Fibroblast of skin of left biceps (primary cell): ENCODE results near the gene ZNF474.
A peak's percentile ranks its signal among the peaks of the same experiment; 100 is the strongest.
"Not testable (repeated sequence)": the region's sequence is repeated elsewhere in the genome, so short reads cannot be mapped to it uniquely, and the experiment has no call there.

Experiments
- DNase-seq, 2 experiments: peaks; one replicate each; pipeline ENCODE4 v3.0.0-alpha.2; 2013; ENCODE audit warnings: low read depth in 2 of 2

The ZNF474 gene

DNA sequence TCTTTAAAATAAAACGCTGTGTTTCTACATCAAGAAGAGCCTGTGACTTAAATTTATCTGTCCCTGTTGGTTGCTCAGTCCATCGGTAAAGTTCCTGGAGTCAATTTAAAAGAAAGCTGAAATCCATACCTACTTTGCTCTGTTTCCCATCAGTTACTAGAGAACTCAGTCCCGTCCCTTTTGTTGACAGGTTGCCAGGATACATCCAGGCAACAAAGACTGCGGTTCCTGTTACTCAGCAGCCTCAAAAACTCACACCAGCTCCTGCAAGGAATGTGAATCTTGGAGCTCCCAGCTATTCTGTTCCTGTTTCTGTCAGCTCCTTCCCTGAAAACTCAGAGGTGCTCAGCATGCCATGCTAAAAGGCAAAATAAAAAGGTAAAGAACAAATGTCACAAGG is at the start of gene ZNF474:
Gene ZNF474 (plus strand): TSS at position 241 of the 400 bp plus-strand sequence. CDS start 22,445 bp downstream, outside the sequence.
- peak; percentile 94 to 95 for DNase-seq

DNA sequence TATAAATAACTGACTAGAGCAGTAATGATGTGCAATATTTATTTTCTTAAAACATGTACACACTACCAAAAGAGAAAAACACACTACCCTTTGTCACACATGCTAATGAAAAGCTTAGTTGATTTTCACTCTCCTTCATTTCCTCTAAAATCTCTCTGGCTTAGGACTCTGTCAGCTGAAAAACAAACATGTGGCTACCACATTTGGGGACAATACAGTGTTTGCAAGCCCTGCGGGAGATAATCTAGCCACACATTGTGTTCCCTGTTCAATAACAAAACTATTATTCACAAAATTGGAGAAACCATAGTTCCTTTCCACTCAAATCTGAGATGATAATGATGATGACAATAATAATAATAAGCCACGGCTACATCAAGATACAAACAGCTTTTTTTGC is 47.8 kb upstream of the ZNF474 start:
- no peak for DNase-seq

DNA sequence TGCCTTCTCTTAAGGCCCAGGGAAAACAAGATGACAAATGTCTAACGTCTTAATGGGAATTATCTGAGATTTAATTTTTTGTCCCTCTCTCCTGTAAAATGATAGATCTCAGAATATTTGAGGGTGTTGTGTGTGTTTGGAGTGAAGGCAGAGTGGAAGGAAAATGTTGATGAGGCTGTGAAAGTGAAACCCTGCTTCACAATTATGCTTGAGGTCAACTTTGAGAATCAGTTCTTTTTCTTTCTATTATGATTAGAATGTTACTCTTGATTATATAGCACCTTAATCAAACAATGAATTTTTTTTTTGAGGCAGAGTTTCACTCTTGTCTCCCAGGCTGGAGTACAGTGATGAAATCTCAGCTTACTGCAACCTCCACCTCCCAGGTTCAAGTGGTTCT is 45.8 kb upstream of the ZNF474 start:
- DNase-seq = no peak

DNA sequence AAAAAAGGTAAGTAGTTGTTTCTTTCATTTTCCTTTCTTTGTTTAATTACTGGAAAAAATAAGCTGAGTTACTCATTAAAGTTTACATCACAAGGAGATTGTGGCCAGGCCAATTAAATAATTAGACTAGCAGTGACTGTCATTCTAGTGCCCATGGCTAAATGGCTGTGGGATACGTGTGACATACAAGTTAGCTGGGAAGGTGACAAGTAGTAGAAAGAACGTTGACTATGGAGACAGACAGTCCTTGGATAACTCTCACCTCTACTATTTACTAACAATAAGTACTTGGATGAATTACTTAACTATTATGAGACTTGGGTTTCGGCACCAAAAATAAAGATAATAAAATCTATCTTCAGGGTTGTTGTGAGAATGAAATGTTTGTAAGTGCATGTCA is 44.3 kb upstream of the ZNF474 start:
- no peak for DNase-seq

DNA sequence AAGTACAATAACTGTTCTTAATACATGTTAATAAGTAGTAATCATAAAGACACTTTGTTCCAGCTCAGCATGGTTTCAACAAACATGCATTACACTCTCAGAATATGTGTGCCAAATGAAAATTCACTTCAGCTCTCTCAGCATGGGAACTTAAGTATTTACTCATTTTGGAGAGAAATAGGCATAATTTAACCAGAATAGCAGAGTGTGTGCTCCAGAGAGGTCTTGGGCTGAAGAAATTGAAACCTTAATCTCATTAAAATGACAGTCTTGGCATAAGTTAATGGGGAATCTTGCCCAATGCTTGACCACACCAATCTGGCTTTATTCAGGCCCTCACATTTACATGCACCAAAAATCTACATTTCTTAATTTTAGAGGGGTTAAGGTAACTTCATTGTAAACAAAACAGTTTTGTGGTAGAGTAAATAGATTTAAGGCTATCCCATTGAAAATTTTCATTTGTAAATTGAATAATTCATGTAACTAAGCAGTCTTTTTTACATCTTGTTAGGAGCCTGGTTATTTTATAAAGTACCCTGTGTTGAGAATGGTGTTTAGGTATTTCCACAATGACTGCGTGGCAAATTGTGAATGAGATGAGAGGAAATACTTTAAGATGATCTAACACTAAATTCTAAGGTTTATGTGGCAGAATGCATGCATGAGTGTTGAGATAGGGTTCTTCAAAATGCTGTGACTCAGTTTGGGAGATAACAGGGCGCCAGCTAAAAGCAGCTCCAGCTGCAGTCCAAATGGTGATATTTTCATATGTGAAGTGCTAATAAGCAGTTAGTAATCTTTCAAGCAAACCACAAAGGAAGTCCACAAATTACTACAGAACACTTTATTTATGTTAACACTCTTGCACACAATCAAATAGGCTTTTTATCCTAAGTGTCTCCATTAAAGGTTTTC is 40.0 kb upstream of the ZNF474 start:
- DNase-seq = peak; percentile 84 to 87

DNA sequence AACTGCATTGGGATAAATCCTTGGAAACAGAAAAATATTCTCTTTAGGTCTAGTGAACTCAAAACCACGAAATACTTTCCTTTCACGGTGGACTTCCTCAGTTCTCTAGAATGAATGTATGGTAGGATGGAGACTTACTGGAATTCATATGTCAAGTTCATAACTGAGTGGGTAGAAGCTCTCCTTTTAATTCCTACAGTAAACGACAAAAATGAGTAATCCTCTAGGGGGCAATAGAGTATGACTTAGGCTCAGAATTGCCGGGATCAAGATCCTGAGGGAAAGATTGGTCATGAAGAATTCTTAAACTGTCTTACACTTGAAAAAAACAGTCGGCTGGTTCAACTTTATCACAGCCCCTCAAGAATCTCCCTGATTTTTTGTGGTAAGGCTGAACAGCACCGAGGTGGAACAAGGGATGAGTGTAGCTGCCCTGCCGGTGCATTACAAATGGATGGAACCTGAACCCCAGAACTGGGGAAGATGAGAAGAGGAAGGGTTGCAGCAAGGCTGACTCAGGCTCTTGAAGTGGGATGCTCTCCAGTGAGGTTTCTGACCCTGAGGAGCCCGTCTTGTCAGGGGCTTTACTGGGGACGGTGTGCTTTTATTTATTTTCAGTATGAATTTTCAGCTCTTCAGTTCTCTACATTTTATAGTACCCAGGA is 37.3 kb upstream of the ZNF474 start:
- DNase-seq = peak; percentile 82 to 85

DNA sequence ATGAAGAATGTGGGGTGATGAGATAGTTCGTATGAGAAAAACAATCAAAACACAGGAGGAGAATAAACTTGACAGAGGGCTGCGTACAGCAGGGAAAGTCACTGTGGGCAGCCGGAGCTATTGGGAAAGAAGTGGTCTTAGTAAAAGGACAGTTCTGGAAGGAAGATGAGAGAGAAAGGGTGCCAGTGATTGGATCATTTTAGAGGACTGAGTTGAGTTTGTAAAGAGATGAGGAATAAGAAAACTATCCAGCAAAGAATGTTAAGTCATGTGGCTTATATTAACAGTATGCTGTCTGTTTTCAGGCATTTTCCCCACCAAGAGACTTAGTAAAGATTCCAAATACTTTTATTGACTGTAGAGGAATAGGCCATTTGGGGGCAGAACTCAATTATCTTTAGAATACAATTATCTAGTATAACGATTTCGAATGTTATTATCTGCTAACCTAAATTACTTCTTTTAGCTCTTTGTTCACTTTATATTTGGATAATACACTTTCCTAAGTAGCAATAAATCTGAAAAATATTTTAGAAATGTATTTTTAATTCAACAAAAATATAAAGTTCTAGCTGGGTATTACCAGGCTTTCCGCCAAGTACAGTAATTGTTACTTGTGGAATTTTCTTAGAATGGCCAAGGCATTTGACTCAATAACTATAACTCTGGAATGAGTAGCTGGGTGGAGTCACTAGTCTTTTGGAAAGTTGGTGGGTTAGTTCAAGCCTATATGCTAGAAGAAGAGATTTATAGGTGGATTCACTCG is 35.7 kb upstream of the ZNF474 start:
- DNase-seq = peak; percentile 85 to 90

DNA sequence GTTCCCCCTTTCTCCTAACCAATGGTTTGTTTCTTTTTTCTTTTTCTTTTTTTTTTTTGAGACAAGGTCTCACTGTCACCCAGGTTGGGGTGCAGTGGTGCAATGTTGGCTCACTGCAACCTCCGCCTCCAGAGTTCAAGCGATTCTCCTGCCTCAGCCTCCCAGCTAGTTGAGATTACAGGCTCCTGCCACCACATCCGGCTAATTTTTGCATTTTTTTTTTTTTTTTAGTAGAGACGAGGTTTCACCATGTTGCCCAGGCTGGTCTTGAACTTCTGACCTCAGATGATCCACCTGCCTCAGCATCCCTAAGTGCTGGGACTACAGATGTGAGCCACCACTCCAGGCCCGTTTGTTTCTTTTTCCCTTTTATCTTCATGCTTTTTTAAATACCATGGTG is 35.1 kb upstream of the ZNF474 start:
- DNase-seq = not testable (repeated sequence)

DNA sequence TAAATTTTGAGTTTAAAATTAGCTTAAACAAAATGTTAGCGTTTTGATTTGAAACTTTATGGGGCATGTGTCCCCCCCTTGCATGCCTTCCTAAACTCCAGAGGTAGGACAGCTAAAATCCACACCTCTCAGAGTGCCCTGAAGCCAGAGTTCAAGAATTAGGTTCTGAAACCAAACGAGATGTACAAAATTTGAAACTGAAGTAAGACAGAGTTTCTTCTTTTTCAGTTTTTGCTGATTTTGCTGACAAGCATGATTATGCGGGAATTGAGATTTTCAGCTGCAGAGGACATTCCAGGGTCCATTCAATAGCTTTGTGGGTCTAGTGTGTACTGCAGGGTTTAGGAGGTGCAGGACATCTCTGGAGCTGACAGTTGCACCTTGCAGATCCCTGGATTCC is 34.2 kb upstream of the ZNF474 start:
- DNase-seq = no peak

DNA sequence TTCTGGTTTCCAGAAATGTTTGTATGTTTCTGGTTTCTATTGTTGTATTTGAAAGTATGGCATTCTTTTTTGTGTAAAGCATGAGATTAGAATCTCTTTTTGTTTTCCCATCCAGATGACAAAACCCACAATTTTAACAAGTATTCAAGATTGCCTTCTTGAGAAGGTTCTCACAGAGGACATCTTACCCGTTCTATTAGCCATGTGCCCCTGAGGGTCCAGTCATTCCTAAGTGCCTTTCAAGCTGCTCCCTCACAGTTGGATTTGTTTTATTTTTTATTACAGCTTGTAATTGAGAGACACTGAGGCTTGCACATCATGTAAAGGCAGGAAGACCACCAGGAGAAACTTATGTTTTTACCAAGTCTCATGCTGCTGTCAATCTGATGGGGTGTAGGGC is 32.0 kb upstream of the ZNF474 start:
- no peak for DNase-seq

DNA sequence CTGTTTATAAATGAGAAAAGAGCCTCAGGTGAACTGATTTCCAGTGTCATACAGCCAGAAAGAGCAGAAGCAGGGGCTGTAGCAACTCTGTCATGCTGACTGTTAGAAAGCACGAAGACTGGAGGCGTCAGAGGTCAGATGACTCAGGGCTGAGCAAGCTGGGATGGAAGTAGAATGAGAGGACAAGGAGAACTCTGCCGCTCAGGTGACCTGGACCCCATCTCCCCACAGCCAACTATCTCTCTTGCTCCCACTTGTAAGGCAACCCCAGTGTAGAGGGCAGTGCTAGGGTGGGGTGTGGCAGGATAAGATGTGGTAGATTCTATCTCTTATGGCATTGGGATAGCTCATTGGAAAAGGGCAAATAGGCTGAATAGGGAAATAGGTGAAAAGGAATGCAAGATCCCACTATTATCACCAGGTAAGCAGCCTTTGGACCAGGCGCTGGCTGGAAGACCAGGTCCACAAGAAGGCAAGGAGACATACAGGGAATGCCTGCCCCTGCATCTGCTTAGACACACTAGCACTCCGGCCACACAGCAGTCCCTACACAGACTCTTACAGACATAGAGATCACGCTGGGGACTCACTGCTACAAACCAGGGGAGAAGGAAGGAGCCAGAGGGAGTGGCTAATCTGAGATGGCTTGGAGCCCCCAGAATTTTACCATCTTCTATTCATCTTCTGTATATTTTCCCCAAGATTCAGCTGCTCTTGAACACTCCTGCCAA is 30.1 kb upstream of the ZNF474 start:
- DNase-seq = no peak

DNA sequence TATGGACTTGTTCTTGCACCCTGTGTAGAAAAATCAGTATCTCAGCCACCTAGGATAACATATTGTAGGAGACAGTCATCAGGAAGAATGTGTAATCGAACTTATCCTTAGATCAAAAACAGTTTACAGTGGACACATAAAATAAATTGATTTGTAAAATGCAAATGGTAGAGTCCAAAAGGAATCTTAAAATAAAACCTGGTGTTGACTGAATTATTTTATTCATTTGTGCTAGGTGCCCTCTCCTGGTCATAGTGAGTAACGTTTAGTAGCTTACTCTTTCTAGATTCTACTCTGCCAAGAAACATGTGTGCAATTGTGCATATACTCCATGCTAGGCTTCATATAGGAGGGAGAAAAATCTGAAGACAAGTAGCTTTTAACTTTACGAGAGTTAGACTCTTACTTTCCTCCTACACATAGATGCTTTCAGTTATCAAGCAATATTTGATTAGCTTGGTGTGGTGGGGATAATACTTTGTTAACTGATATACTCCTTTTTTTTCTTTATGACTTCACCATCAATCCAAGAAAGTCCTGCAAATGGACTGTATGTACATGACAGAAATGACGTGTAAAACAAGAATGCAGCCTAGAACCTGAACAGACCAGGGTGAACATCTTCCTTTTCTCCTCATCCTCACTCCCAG is 27.6 kb upstream of the ZNF474 start:
- DNase-seq = peak in 1 of 2 experiments; percentile 57

DNA sequence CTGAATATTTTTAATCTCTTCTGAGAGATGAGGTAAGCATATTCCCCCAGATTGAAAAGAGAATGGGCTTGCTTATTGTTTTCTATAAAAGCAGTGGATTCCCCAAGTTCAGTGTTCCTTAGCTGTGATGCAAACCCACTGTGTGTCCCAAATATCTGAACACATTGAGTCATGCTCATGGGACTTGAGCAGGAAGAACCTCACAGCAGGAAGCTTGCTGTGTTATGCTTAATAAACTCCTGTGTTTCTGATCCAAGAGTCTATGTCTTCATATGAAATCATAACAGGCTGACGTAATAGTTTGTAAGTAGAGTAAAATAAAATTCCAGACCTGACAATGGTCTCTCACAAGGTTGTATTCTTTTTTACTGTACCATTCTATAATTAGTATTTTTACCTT is 26.5 kb upstream of the ZNF474 start:
- DNase-seq = no peak

DNA sequence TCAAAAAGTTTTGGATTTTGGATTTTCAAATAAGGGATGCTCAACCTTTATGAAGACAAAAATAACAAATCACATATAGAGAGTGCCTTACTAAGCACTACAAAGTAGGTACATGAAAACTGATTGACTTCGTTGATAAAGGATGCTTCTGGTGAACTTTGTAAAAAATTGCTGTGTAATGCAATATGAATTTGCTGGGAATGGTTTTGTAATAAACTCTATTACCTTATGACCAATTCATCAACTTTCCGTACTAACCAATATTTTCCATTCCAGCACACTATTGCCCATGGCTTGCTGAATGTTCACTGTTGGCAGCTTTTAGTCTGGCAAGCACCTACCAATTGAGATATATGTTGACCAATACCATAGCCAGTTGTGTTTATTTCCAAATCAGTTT is 23.4 kb upstream of the ZNF474 start:
- DNase-seq = no peak

DNA sequence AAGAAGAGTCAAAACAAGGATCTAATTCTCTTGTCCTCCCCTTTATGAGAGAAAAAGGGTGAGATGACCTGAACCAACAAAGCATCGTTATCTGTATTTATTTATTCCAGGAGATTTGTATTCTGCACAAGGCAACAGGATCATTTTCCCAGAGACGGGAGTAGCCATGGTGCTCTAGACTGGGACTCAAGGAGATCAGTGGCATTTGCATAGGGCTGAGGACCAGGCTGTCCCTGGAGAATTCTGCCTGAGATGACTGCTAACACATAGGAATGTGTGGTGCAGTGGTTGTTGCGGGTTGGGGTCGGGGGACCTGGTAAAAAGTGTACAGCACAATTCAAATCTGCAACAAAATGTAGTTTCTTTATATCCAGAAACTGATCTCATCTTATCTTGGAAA is 22.3 kb upstream of the ZNF474 start:
- no peak for DNase-seq

DNA sequence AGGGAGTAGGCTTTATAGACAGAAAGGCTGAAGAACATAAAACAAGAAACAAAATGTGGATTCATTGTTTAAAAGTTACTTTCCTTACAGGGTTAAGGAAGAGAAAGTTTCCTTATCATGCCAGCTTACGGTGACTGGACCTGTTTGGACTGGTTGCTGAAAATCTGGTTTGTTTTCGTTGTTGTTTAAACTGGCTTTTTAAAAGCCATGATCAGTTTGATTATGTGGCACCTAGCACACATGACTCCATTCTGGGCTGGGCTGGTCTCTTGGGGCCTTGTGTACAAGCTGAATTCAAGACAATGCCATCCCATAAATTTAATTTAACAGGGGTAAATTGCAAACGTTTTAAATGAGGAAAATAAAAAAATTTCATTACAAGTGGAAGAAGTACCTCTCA is 18.4 kb upstream of the ZNF474 start:
- DNase-seq = no peak

DNA sequence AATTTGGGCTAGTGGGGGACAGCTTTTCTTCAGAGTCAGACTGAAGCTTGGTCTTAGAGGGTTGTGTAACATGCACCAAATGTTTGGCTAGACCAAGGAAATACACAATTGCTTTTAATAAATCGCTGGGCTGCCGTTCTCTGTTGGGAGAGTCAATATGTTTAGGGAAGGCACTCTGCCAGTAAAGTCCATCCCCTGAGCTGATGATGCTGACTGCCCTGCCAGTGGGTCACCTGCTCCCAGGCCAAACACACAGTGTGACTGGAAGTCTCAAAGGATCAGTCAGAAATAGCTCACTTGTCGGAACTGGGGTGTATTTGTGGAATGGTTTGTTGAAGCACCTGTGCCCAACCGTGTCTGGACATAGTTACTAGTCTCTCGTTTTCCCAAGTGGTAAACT is 17.9 kb upstream of the ZNF474 start:
- DNase-seq = no peak

DNA sequence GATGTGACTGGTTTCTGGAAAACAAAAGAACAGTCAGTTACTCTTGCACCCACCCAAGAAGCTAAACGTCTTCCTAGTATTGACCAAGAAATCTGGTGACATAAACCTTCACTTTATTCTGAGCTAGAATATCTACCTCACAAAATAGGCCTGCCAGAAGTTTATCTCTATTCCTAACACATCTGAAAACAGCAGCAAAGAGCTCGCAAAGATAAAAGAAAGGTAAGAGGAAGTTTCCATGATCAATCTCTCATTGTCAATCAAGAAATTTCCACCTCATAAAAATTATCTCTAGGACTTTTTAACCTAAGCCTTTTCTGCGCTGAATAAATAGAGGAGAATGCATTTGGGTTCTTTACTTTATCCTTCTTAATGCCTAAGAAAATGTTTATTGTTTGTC is 17.3 kb upstream of the ZNF474 start:
- DNase-seq = no peak

DNA sequence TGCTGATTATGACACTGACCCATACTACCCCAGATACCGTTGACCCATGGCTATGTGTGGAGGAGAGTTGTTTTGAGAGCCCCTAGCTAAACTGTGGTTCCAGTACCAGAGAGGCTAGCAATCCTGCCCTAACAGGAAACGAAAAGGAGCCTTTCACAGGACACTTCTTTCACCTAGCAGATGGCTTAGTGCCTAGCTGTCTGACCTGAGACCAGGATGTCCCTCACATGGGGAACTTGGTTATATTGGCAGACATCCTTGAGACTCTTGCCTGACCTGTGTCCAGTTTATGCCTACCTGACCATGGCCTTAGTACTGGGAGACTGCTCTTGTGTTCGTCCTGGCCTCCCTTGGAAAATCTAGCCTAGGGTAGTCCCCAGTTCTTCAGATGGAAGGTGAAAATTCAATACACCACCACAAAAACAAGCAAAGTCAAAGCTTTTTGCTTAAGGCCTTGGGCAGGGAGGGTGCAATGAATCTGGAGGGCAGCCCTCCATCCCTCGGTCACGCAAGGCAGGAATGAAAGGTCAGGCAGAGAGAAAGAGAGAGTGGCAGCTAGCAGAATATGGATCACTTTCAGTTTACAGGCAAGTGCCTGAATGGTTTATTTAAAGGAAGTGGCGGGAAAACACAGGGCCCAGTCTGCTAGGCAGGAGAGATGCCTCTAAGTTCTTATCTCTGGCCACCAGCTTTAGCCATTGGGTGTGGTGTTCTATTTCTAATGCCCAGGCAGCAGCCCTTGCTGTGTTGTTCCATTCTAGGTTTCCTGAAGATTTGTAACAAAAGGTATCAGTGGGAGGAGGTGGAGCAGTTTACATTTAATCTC is 16.4 kb upstream of the ZNF474 start:
- no peak for DNase-seq

DNA sequence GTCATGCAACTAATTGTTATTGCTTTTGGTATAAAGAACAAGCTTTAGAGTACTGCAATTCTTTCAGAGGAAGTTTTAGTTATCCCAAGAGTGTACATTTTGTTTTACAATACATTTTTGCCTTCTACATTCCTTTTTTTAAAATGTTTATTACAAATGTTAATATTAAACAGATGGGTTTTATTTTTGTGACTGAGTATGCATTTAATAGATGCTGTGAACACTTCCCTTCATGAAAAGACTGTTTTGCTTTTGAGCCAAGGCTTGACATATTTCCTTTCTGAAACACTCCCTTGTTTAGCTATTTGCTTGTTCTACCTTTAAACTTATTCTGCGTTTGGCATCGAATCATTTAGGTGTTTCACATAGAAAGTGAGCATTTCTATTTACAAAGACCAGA is 14.8 kb upstream of the ZNF474 start:
- no peak for DNase-seq
